GM12872 (cell line): Measurements from ENCODE around the gene SVOPL.

Source experiments
- TF ChIP-seq, protein P1 (sequence below): IDR thresholded peaks from 3 replicates; pipeline ENCODE4 v1.5.1; 2011; ENCODE audit warnings: low read depth, mild to moderate bottlenecking, low read length, moderate library complexity; ENCODE audit not compliant: insufficient read depth

SVOPL gene

DNA sequence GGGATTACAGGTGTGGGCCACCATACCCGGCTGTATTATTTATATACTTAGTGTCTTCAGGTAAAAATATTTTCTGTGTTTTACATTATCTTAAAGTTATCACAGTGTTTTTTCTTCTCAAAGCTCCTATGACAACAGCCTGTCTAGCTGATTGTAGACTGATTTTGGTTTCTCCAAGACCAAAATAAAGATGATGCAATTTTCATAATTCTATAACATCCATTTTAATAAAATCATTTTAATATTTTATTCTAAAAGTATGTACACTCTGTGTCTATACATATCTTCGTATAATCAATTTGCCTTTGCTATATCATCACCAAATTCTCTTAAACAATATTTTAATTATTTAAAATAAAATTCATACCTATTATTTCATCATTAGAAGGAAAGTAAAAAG is 132.5 kb downstream of the SVOPL start:
- TF ChIP-seq, protein P1, sequence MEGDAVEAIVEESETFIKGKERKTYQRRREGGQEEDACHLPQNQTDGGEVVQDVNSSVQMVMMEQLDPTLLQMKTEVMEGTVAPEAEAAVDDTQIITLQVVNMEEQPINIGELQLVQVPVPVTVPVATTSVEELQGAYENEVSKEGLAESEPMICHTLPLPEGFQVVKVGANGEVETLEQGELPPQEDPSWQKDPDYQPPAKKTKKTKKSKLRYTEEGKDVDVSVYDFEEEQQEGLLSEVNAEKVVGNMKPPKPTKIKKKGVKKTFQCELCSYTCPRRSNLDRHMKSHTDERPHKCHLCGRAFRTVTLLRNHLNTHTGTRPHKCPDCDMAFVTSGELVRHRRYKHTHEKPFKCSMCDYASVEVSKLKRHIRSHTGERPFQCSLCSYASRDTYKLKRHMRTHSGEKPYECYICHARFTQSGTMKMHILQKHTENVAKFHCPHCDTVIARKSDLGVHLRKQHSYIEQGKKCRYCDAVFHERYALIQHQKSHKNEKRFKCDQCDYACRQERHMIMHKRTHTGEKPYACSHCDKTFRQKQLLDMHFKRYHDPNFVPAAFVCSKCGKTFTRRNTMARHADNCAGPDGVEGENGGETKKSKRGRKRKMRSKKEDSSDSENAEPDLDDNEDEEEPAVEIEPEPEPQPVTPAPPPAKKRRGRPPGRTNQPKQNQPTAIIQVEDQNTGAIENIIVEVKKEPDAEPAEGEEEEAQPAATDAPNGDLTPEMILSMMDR: no peak

DNA sequence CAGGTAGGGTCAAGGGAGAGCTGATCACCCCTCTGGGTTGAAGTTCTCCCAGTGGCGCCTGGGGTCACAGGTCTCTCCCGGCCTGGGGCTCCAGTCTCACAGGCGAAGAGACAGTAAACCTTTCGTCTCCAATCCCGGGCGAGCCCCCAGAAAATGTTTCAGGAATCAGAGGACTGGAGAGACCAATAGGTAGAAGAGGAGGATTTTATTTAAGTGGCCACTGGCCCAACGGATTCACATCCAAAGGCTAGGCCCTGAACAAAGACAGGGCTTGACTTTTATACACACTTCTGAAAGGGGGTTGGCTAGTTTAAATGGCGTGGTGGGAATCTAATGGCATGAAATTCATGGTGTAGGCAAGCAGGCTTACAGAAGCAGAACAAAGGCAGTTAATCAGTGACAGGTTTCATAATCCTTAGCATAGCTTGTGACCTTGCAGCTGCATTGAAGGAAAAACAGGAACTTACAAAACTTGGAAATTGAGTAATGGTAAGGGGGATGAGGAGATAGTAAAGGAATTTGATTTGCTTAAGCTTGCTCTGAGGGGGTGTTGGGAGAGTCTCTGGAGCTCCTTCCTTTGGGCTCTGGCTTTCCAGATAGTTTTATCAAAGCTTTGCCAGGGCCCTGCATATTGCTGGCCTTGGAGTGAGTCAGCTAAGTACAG is 135.6 kb downstream of the SVOPL start:
- TF ChIP-seq, protein P1: no peak

DNA sequence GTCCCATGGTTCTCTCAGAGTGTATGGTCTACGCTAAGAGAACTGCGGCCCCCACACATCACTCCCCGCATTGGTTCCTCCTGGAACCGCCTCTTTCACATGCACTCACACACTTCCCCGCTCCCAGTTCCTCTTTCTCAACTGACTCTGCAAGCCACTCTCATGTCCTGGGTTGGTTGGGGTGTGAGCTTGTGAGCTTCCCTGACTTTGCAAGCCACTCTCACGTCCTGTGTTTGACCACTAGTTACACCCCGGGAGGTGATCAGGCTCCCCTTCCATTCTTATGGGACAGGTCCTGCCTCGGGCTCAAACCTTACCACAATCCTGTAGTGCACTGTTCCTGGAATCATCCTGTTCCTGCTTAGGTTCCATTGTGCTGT is 136.1 kb downstream of the SVOPL start:
- TF ChIP-seq, protein P1: no peak

GRCh38 chr7:138564365-138564764 is 136.8 kb downstream of the SVOPL start:
- TF ChIP-seq, protein P1: no peak

GRCh38 chr7:138563808-138564207 is 137.4 kb downstream of the SVOPL start:
- TF ChIP-seq, protein P1: no peak

DNA sequence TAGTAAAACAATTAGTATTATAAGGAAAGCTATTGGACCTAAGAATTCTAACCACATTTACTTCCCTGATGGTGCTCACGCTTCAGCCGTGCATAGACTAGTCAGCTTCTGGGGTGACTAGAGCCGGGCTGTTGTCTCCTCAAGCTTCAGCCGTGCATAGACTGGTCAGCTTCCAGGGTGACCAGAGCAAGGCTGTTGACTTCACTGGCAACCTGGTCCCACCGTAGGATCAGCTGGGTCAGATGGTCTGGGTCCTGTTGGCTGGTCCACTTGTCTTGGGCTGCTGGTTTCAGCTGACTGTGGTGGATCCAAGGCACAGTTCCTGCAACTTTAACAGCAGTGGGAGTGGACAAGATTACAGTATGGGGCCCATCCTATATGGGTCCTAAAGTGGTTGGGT is 141.7 kb downstream of the SVOPL start:
- TF ChIP-seq, protein P1: no peak

GRCh38 chr7:138556771-138557484 is 144.2 kb downstream of the SVOPL start:
- TF ChIP-seq, protein P1: no peak
